ENCODE measurements around the gene ARID1B.

The ARID1B gene

DNA sequence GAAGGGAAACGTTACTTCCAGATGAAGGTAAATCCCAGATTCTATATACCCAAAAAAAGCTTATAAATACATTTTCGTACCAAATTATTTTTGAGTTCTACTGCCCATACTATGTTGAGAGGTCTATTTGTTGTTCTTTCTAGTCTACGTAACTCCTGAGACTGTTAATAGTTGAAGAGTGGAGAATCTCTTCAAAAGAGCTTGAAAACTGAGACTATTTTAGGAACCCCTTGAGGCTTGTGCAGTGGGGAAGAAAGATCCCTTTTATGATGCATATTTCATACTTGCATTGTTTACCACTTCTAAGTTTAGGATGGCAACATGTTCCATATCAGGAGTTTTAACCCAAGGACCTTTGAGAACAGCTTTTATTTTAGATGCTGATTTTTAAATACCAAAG is 301.1 kb downstream of the ARID1B start:
- no peak overlapping the region for H3K27ac ChIP-seq
- no peak for TF ChIP-seq ZFX (IDR thresholded peaks at IDR 0.05)
- TF ChIP-seq, protein P1, sequence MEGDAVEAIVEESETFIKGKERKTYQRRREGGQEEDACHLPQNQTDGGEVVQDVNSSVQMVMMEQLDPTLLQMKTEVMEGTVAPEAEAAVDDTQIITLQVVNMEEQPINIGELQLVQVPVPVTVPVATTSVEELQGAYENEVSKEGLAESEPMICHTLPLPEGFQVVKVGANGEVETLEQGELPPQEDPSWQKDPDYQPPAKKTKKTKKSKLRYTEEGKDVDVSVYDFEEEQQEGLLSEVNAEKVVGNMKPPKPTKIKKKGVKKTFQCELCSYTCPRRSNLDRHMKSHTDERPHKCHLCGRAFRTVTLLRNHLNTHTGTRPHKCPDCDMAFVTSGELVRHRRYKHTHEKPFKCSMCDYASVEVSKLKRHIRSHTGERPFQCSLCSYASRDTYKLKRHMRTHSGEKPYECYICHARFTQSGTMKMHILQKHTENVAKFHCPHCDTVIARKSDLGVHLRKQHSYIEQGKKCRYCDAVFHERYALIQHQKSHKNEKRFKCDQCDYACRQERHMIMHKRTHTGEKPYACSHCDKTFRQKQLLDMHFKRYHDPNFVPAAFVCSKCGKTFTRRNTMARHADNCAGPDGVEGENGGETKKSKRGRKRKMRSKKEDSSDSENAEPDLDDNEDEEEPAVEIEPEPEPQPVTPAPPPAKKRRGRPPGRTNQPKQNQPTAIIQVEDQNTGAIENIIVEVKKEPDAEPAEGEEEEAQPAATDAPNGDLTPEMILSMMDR (conservative IDR thresholded peaks at IDR 0.05) = no peak

DNA sequence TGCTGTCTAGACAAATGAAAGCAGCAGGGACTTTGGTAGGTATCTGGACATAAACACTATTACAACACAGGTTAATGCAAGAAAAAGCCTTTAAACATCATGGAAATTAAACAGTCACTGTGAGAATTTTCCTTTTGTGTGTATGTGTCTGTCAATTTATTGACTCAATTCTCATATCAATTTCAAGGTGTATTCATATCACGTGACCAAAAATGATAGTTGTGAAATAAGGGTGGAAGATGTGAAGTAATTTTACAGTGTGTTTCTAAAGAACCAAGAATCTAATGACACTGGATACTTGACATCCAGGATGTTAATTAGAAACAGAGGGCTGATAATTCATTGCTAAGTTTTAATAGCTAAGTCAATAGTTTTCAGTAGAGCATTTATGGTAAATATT is 302.1 kb downstream of the ARID1B start:
- no peak overlapping the region for H3K27ac ChIP-seq
- TF ChIP-seq, protein P1 (conservative IDR thresholded peaks at IDR 0.05) = no peak
- no peak for TF ChIP-seq ZFX (IDR thresholded peaks at IDR 0.05)

DNA sequence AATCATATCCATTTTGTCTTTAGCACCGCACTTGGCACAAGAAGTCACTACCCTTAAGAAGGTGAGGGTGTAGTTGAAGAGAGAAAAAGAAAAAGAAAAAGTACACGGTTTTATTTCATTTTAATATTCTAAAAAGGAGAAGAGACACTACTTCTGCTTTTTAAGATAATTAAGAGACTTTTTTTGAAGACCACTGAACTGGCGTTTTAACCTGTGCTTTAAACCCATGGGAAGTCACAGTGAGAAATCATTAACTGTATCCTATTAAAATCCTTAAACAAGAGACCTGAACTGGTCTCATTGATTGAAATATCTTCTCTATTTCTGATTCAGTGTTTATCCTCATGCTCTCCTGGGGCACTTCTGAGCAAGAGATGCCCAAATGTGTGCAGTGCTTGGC is 302.6 kb downstream of the ARID1B start:
- H3K27ac ChIP-seq = no peak overlapping the region
- TF ChIP-seq ZFX (IDR thresholded peaks at IDR 0.05) = no peak
- TF ChIP-seq, protein P1 (conservative IDR thresholded peaks at IDR 0.05) = no peak

DNA sequence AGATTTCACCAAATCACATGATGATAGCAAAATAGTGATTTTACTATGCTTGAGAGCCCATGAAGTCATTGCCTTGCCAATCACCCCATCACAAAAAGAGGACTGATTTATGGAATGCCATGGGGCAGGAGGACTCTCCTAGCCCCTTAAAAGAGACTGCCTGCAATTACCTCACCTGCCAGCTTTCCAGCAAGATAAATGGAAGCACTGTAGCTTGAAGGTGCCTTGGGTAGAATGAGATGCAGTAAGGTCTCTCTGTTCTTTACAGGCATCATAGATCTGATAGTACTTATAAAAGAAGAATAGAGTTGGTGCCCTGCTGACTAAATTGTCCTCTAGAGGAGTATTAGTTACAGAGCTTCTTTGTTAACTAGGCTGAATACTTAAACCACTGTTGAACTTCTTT is 303.8 kb downstream of the ARID1B start:
- no peak for TF ChIP-seq ZFX (IDR thresholded peaks at IDR 0.05)
- TF ChIP-seq, protein P1 (conservative IDR thresholded peaks at IDR 0.05) = no peak

DNA sequence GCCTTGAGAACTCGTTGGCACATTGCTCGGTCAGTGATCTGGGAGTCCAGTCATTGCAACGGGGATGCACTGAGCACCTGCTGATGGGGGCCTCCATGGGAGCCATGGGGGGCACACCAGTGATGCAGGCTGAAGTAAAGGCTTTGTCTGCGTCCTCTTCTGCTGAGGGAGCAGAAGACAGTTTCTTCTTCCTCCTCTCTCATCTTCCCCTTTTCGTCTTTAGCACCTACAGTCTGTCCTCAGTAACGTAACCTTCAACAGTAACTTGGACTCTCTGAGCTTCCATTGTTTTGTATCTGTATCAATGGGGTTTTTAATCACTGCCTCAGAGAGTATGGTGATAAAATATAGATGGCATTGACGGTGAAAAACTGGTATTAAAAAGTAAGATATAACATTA is 306.2 kb downstream of the ARID1B start:
- TF ChIP-seq ZFX (IDR thresholded peaks at IDR 0.05) = no peak
- TF ChIP-seq, protein P1 (conservative IDR thresholded peaks at IDR 0.05) = no peak
- H3K27ac ChIP-seq = no peak overlapping the region

More for the DNA sequence above, 303.8 kb downstream of the ARID1B start:
- no peak overlapping the region for H3K27ac ChIP-seq

DNA sequence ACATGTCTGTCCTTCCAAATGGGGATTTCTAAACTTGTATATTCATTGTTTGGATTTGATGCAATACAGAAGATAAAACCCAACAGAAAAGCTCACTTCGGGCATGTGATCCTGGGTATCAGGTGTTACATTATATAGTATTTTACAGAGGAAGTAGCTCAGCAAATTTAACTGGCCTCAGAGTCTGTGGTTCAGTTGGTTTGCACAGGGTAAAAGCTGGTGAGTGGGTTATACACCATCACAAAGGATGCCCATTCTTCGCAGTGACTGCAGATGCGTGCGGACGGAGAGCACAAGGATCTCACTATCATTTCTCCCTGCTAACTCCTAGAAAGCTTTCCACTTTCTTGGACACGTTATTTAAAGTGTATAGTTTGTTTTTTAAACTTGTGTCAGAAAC is 309.5 kb downstream of the ARID1B start:
- H3K27ac ChIP-seq = no peak overlapping the region
- TF ChIP-seq ZFX (IDR thresholded peaks at IDR 0.05) = no peak
- TF ChIP-seq, protein P1 (conservative IDR thresholded peaks at IDR 0.05) = no peak

DNA sequence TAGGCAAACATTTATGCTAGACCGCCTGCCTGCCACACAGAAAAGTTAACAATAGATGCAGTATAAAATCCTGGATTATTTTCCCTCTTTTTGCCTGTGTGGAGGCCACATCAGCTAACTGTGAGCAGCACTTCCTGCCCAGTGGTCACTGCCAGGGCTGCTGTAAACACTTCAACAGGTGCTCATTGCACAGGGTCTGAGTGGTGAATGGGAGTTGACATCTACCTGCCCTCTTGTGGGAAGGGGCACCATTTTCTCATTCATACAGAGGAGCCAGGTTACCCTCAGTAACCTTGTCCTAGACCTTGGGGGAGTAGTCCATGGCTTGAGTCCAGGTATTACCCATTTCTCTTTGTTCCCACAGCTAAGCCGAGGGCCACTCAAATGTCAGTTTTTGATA is 310.8 kb downstream of the ARID1B start:
- TF ChIP-seq, protein P1 (conservative IDR thresholded peaks at IDR 0.05) = no peak
- TF ChIP-seq ZFX (IDR thresholded peaks at IDR 0.05) = no peak
- H3K27ac ChIP-seq = no peak overlapping the region
